Epithelial cell of esophagus (primary cell): ENCODE data around the gene MYO15A.

Source experiments
- DNase-seq: peaks from one replicate; pipeline ENCODE4 v3.0.0; 2010; ENCODE audit warnings: low read depth
- H3K4me3 ChIP-seq: 2 replicates; pipeline ENCODE4 v1.5.1; 2011; ENCODE audit warnings: mild to moderate bottlenecking, low read length, control low read depth
- TF ChIP-seq, protein P1 (sequence below): IDR thresholded peaks from 2 replicates; pipeline ENCODE4 v1.5.1; 2011; ENCODE audit warnings: low read depth, mild to moderate bottlenecking, low read length, control low read depth, inconsistent platforms; ENCODE audit not compliant: insufficient read depth; ENCODE audit errors: missing control alignments

Gene MYO15A

DNA sequence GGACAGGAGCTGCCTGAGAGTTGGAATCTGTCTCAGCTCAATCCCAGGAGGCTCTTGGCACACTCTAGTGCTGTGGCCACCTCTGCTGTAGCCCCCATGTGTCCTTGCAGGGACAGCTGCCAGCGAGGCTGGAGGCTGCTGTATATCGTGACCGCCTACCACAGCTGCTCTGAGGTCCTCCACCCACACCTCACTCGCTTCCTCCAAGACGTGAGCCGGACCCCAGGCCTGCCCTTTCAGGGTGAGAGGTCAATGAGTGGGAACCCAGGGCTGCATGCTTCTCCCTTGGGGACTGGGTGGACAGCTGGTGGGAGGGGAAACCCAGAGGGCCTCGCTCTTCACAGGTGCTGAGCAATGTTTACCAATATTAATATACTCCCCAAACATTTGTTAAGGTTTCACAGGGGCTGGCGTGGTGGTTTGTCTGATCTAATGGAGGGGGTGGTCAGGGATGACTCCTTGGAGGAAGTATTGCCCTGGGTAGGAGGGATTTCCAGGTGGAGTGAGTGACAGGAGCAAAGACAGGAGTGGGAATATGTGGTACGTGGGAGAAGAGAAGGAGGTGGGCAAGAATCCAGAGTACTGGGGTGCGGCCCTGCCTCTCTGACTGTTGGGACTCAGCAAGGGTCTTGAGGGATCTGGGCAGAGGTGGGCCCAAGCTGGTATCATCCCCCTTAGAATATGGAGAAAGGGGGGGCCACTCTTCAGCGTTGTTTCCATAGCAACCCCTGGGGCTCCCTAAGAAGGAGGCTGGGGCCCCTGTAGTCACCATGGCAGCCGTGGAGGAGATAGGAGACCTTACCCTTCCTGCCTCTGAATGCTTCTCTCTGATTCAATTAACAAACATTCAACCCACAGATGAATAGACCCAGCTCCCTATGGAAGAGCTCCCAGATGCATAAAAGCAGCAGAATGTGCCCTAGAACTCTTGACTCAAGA, 52.9 kb downstream of the MYO15A start:
- TF ChIP-seq, protein P1, sequence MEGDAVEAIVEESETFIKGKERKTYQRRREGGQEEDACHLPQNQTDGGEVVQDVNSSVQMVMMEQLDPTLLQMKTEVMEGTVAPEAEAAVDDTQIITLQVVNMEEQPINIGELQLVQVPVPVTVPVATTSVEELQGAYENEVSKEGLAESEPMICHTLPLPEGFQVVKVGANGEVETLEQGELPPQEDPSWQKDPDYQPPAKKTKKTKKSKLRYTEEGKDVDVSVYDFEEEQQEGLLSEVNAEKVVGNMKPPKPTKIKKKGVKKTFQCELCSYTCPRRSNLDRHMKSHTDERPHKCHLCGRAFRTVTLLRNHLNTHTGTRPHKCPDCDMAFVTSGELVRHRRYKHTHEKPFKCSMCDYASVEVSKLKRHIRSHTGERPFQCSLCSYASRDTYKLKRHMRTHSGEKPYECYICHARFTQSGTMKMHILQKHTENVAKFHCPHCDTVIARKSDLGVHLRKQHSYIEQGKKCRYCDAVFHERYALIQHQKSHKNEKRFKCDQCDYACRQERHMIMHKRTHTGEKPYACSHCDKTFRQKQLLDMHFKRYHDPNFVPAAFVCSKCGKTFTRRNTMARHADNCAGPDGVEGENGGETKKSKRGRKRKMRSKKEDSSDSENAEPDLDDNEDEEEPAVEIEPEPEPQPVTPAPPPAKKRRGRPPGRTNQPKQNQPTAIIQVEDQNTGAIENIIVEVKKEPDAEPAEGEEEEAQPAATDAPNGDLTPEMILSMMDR = no peak
- no peak for DNase-seq
- H3K4me3 ChIP-seq = no peak overlapping the region

DNA sequence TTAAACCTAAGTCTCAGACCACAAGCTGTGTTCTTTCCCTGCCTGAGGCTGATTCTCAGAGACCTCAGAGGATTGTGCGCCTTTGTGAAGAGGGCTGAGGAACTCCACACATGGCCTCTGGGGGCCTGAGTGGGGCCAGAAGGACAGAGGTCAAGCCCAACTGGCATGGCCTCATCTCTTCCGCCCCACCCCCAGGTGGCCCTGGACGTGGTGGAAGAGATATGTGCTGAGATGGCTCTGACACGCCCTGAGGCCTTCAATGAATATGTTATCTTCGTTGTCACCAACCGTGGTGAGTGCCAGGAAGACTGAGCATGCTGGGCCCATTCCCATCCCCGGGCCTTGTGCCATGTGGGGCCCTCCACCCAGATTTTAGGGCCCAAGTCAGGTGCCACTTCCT, 55.0 kb downstream of the MYO15A start:
- H3K4me3 ChIP-seq = no peak overlapping the region
- TF ChIP-seq, protein P1 = no peak
- no peak for DNase-seq

DNA sequence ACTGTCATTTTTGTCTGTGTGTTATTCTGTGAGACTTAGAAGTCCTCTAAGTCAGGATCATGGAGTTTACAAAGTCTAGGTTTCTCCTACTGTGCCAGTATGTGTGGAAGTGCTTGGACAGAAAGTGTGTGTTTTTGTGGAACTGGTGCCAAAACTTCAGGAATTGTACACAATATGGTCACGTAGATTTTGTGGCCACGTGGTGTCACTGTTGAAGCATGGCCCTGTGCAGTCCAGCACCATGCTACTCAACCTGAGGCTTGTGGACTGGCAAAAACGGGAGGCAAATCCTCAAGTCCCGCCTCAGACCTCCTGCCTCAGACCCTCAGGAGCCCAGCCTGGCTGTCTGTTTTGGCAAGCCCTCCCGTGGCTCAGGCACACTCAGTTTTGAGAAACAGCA, 58.3 kb downstream of the MYO15A start:
- TF ChIP-seq, protein P1 = peak; percentile 31
- H3K4me3 ChIP-seq = no peak overlapping the region
- no peak for DNase-seq

DNA sequence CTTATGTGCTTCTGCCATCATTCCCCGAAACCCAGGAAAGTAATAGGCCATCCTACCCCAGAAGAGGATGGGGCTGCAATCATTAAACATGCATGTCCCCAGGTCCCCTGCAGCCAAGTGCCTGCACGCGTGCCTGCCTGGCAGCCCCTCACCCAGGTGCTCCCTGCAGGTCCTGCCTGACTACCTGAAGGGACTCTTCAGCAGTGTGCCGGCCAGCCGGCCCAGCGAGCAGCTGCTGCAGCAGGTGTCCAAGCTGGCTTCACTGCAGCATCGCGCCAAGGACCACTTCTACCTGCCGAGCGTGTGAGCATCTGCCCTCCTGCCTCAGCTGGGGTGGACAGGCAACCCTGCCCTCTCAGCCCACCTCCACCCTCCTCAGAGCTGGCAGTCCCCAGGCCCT, 58.9 kb downstream of the MYO15A start:
- no peak for DNase-seq
- TF ChIP-seq, protein P1 = no peak
- H3K4me3 ChIP-seq = no peak overlapping the region

DNA sequence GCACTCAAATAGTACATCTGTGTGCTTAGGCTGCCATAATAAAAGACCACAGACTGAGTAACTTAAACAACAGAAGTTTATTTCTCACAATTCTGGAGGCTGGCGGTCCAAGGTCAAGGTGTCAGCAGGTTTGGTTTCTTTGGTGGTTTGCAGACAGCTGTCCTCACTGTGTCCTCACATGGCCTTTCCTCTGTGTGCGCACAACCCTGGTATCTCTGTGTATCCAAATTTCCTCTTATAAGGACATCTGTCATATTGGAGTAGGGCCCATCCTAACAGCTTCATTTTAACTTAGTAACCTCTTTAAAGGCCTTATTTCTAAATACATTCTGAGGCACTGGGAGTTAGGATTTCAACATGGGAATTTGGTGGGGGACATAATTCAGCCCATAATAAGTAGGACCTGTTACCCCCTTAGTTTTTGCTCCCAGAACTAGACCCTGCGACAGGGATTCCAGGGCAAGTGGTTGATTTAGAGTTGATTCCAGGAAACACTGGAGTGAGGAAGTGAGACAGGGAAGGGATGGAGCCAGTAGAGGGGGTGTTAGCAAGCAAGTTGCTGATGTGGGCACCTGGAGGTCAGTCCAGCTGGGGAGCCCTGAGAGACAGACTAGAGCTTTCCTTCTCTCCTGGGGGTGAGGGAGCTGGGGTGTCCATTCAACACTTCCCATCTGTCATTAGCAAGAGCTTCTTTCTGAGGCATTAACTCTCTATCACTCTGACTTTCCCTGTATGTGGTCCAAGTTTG, 64.1 kb downstream of the MYO15A start:
- H3K4me3 ChIP-seq = no peak overlapping the region
- TF ChIP-seq, protein P1 = no peak
- DNase-seq = no peak

DNA sequence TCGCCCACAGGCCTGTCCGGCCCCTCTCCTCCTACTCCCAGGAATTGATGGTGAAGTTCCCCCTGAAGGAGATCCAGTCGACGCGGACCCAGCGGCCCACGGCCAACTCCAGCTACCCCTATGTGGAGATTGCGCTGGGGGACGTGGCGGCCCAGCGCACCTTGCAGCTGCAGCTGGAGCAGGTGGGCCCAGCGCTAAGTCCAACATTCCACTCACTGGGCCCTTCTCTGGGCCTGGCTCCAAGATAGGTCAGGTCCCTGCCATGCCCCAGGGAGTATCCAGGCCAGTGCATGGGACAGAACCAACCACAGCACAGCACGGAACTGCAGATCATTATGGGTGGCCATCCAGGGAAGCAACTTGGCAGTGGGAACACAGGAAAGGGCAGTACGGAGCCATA, 65.2 kb downstream of the MYO15A start:
- no peak overlapping the region for H3K4me3 ChIP-seq
- no peak for DNase-seq
- TF ChIP-seq, protein P1 = no peak
